Activated T-cell treated with anti-CD3 and anti-CD28 coated beads, Interleukin-2, amount 50 U/mL, for 4 hours (primary cell): ENCODE results near the gene CCDC74B. TPM values are rescaled to one million over a fixed set of nuclear protein-coding genes. Genes with fewer than 3 reads are reported as not detected.
"Not testable (repeated sequence)": the region's sequence is repeated elsewhere in the genome, so short reads cannot be mapped to it uniquely, and the experiment has no call there.

Source experiments
- ATAC-seq, 2 donors: fragments of 200-7000 bp; cut with Tn5 transposase; one replicate each; pipeline ENCODE4 v1.10.0; 2021
- DNase-seq: peaks from one replicate; pipeline ENCODE4 v3.0.0-alpha.2; 2020
- H3K27me3 Mint-ChIP-seq: one replicate; pipeline ENCODE4 v1.8.0; 2021; ENCODE audit warnings: low read depth, mixed read lengths
- H3K36me3 Mint-ChIP-seq: one replicate; pipeline ENCODE4 v1.8.0; 2022; ENCODE audit warnings: mixed read lengths; ENCODE audit not compliant: insufficient read depth
- H3K4me1 Mint-ChIP-seq: one replicate; pipeline ENCODE4 v1.8.0; 2021; ENCODE audit warnings: low read depth, mixed read lengths
- H3K4me3 Mint-ChIP-seq: one replicate; pipeline ENCODE4 v1.8.0; 2021; ENCODE audit warnings: mild to moderate bottlenecking, moderate library complexity, mixed read lengths
- H3K9me3 Mint-ChIP-seq: one replicate; pipeline ENCODE4 v1.8.0; 2021; ENCODE audit warnings: mixed read lengths
- total RNA-seq, 3 donors: library from RNA; stranded (reverse); gene quantifications; one replicate each; pipeline ENCODE4 v1.2.1, GENCODE V29; 2021

Gene CCDC74B
- total RNA-seq, 3 donors from 2014 or later: 0.23 to 0.43 (median 0.29) TPM

GRCh38 chr2:130181880-130182682 is 37.2 kb upstream of the CCDC74B start, which contains the start of gene MZT2B:
Gene MZT2B (plus strand): TSS chr2:130182262. CDS start chr2:130182283, 21 bp downstream.
- Mint-ChIP-seq H3K4me3 (peak within 1 kb of the TSS; percentile 93), H3K4me1 (peaks cover 18% of the 10 kb centered on the region)
- H3K27me3 Mint-ChIP-seq, H3K9me3 Mint-ChIP-seq, H3K36me3 Mint-ChIP-seq: not testable (repeated sequence)
- DNase-seq (peak; percentile 87), ATAC-seq (peak; percentile 87)

GRCh38 chr2:130181325-130181879 is 36.5 kb upstream of the CCDC74B start, which contains the start of gene SMPD4:
Gene SMPD4 (minus strand): TSS chr2:130181602. CDS start chr2:130176592, 5,010 bp downstream.
- Mint-ChIP-seq H3K4me3 (peak within 1 kb of the TSS; percentile 93), H3K36me3 (peaks cover 7% of the 10 kb centered on the region), H3K4me1 (peaks cover 21% of the 10 kb centered on the region), H3K9me3 (no peaks in the 10 kb centered on the region), H3K27me3 (no peaks in the 10 kb centered on the region)
- peak; percentile 64 to 73 for ATAC-seq
- peak; percentile 97 for DNase-seq

- H3K4me3 Mint-ChIP-seq: peak overlapping the region; percentile 93
- not testable (repeated sequence) for DNase-seq, H3K27me3 Mint-ChIP-seq, H3K9me3 Mint-ChIP-seq, ATAC-seq
- peaks cover 11% of the 10 kb centered on the region for H3K36me3 Mint-ChIP-seq
- H3K4me1 Mint-ChIP-seq: peaks cover 22% of the 10 kb centered on the region
These were observed 35.8 kb upstream of the CCDC74B start for GRCh38 chr2:130180404-130181324.

GRCh38 chr2:130174866-130175265 is 30.0 kb upstream of the CCDC74B start:
- H3K9me3 Mint-ChIP-seq, DNase-seq, H3K4me1 Mint-ChIP-seq, H3K4me3 Mint-ChIP-seq, H3K27me3 Mint-ChIP-seq: not testable (repeated sequence)
- ATAC-seq: peak; percentile 42 to 44
- peaks cover 23% of the 10 kb centered on the region for H3K36me3 Mint-ChIP-seq

GRCh38 chr2:130169896-130170295 is 25.0 kb upstream of the CCDC74B start:
- no peaks in the 10 kb centered on the region for H3K9me3 Mint-ChIP-seq
- H3K4me3 Mint-ChIP-seq: no peak overlapping the region
- ATAC-seq (no peak), DNase-seq (no peak)
- H3K36me3 Mint-ChIP-seq: peaks cover 26% of the 10 kb centered on the region
- H3K27me3 Mint-ChIP-seq: no peaks in the 10 kb centered on the region
- H3K4me1 Mint-ChIP-seq: no peaks in the 10 kb centered on the region

GRCh38 chr2:130169163-130169562 is 24.3 kb upstream of the CCDC74B start:
- H3K4me1 Mint-ChIP-seq, H3K27me3 Mint-ChIP-seq, H3K4me3 Mint-ChIP-seq, DNase-seq, H3K9me3 Mint-ChIP-seq: not testable (repeated sequence)
- ATAC-seq: peak in 1 of 2 donors; percentile 53
- H3K36me3 Mint-ChIP-seq: peaks cover 30% of the 10 kb centered on the region

- H3K36me3 Mint-ChIP-seq: peaks cover 25% of the 10 kb centered on the region
- H3K4me1 Mint-ChIP-seq, H3K4me3 Mint-ChIP-seq, ATAC-seq, H3K27me3 Mint-ChIP-seq, H3K9me3 Mint-ChIP-seq, DNase-seq: not testable (repeated sequence)
These were observed 21.7 kb upstream of the CCDC74B start for GRCh38 chr2:130166611-130167010.

- ATAC-seq: no peak
These were observed 20.5 kb upstream of the CCDC74B start for GRCh38 chr2:130165293-130166016.

GRCh38 chr2:130162968-130163367 is 18.1 kb upstream of the CCDC74B start:
- no peak overlapping the region for H3K4me3 Mint-ChIP-seq
- no peaks in the 10 kb centered on the region for H3K9me3 Mint-ChIP-seq
- H3K36me3 Mint-ChIP-seq: peaks cover 20% of the 10 kb centered on the region
- peaks cover 4% of the 10 kb centered on the region for H3K4me1 Mint-ChIP-seq
- DNase-seq (no peak), ATAC-seq (no peak)
- H3K27me3 Mint-ChIP-seq: no peaks in the 10 kb centered on the region

More at GRCh38 chr2:130165293-130166016, 20.5 kb upstream of the CCDC74B start:
- Mint-ChIP-seq H3K27me3 (no peaks in the 10 kb centered on the region), H3K9me3 (no peaks in the 10 kb centered on the region), H3K4me1 (no peaks in the 10 kb centered on the region), H3K4me3 (no peak overlapping the region), H3K36me3 (peaks cover 23% of the 10 kb centered on the region)
- no peak for DNase-seq

- not testable (repeated sequence) for H3K9me3 Mint-ChIP-seq, ATAC-seq, H3K4me3 Mint-ChIP-seq, H3K4me1 Mint-ChIP-seq, H3K27me3 Mint-ChIP-seq, DNase-seq
- H3K36me3 Mint-ChIP-seq: peaks cover 17% of the 10 kb centered on the region
These were observed 17.6 kb upstream of the CCDC74B start for GRCh38 chr2:130162486-130162885.

- not testable (repeated sequence) for ATAC-seq, H3K4me1 Mint-ChIP-seq, DNase-seq, H3K4me3 Mint-ChIP-seq, H3K9me3 Mint-ChIP-seq, H3K27me3 Mint-ChIP-seq
- H3K36me3 Mint-ChIP-seq: peaks cover 13% of the 10 kb centered on the region
These were observed 16.2 kb upstream of the CCDC74B start for GRCh38 chr2:130160838-130161705.

GRCh38 chr2:130160131-130160530 is 15.2 kb upstream of the CCDC74B start:
- ATAC-seq (no peak), DNase-seq (no peak)
- Mint-ChIP-seq H3K27me3 (no peaks in the 10 kb centered on the region), H3K4me3 (no peak overlapping the region), H3K9me3 (no peaks in the 10 kb centered on the region), H3K36me3 (peaks cover 10% of the 10 kb centered on the region), H3K4me1 (peaks cover 4% of the 10 kb centered on the region)

- H3K36me3 Mint-ChIP-seq, H3K9me3 Mint-ChIP-seq, H3K4me1 Mint-ChIP-seq, H3K4me3 Mint-ChIP-seq, ATAC-seq, DNase-seq, H3K27me3 Mint-ChIP-seq: not testable (repeated sequence)
These were observed 14.5 kb upstream of the CCDC74B start for GRCh38 chr2:130159376-130159775.
